ENCODE results near the gene RHBG.
"Not testable (repeated sequence)": the region's sequence is repeated elsewhere in the genome, so short reads cannot be mapped to it uniquely, and the experiment has no call there.

The RHBG gene

DNA sequence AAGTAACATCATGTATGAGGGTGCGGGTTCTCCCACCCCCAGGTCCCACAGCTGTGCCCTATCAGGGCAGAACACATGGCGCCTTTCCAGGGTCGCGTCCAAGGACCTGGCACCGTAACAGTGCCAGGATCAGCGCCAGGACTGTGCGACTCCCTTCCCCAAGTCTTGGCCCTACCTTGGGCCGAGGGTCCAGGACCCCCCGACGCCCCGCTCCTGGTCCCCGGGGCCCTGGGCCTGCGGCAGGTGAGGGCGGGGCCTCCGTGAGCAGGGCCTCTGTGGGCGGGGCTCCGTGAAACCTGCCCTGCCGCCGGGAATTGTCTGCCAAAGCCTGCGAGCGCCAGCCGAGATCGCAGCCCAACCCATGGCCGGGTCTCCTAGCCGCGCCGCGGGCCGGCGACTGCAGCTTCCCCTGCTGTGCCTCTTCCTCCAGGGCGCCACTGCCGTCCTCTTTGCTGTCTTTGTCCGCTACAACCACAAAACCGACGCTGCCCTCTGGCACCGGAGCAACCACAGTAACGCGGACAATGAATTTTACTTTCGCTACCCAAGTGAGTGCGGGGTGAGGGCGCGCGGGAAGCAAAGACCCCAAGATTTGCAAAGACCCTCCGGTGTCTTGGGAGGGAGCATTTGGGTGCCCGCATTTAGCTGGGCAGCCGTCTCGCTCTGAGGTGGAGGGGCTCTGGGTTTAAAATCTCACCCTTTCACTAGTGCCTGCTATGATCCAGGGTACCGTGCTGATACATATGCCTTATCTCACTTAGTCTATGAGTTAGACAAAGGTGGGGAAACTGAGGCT, at the start of gene RHBG:
Gene RHBG (plus strand): TSS at position 323 of the 796 bp plus-strand sequence. CDS start 39 bp downstream, at position 362.
- DNase-seq: no peak

DNA sequence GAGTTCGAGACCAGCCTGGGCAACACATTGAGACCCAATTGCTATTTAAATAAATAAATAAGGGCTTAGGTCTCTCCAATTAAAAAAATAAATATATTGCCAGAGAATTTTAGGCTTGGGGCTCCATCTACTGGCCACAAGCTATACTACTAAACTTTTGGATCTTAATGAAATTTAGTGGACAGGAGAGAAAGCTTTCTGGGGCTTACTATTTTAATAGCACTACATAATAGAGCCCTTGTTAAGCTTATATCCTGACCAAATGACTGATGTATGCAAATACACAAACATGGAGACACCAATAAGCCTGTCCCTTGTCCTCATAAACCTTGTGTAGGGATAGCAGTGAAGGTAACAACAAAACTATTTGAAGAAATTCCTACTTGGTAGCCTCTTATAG, 49.3 kb upstream of the RHBG start:
- peak; percentile 19 for DNase-seq

- DNase-seq: no peak
These were observed 48.5 kb upstream of the RHBG start for GRCh38 chr1:156320560-156320959.

GRCh38 chr1:156323179-156323578, 45.8 kb upstream of the RHBG start:
- not testable (repeated sequence) for DNase-seq

- DNase-seq: no peak
These were observed 32.8 kb upstream of the RHBG start for GRCh38 chr1:156336242-156336641.

- DNase-seq: no peak
These were observed 31.7 kb upstream of the RHBG start for GRCh38 chr1:156337052-156337887.

DNA sequence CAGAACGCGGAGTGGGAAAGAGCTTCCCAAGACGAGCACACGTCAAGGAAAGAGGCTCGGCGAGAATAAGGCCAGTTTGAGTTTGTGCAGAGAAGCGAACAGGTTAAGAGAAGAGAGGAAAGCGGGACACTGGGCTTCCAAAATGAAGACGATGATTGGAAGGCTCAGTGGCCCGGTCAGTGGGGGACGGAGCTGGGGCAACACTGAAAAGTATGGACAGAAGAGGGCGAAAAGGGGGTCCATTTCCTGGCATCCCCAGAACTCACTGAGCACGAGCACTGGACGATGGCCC, 31.2 kb upstream of the RHBG start:
- no peak for DNase-seq

DNA sequence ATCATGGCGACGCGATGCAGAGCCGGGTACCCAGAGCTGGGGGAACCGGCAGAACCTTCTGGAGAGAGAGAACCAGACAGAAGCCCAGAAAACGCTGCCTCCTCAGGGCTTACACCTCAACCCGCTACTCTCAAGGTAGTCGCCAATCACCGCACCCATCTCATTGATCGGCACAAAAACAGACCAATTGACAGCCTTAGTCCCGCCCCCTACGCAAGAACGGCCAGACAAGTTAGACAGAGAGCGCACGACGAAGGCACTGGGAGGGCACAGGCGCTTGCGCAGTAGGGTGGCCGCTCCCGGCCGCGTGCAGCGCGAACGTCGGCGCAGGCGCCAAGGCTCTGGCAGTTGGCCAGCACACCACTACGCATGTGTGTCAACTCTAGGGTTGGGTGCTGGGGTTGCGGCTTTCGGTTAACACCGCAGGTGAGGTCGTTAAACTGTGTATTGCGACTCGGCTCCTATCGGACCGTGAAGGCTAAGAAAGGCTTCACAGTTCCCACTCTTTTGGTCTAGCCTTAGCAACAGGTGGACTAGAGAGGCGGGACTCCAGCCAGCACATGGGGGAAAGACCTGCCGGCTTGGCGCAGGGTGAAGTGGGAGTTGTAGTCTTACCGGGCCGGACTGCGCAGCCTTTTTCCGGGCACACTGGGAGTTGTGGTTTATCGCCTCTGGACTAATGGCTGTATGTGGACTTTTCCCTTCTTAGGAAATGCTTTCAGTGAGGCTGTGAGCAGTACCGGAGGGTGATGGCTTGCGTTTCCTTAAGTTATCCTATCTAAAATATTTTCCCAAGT, 30.6 kb upstream of the RHBG start, which contains the start of the genes CCT3 and TSACC:
Gene CCT3 (minus strand): TSS at position 113 of the 797 bp plus-strand sequence. CDS start 108 bp downstream, at position 5.
Gene TSACC (plus strand): TSS at position 347 of the 797 bp plus-strand sequence. CDS start 1,232 bp downstream, outside the sequence.
- DNase-seq: peak; percentile 100

DNA sequence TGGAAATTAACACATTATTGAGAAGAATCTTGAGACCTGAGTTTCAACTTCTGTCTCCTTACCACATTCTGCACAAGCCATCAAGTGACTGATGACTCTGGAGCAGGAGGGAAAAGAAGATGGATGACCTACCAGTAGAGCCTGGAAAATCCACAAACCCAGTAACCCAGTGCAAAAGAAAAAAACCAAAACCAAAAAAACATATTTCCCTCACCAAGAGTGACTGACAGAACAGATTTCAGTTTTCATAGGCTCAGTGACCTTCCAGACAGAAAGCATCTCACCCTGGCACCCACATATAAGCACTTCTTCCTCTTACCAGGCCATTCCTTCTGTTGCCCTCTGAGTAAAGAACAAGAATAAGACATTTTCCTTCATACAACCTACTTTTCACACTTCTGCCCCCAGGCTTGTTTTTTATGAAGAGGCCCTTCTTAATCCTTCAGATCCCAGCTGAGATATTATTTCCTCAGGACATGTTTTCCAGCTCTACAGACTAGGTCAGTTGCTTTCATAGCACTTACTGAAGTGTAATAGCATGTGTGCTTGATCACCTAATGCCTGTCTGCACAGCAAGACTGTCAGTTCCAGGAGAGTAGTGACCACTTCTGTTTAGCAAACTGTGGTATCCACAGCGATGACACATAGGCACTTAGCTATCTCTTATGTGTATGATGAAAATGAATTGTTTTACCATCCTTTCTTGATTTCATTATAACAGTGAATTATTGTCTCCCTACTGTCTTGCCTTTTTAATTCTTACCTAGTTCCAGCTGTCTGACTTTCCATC, 26.6 kb upstream of the RHBG start:
- DNase-seq: no peak

- no peak for DNase-seq
These were observed 24.6 kb upstream of the RHBG start for GRCh38 chr1:156344409-156344808.

DNA sequence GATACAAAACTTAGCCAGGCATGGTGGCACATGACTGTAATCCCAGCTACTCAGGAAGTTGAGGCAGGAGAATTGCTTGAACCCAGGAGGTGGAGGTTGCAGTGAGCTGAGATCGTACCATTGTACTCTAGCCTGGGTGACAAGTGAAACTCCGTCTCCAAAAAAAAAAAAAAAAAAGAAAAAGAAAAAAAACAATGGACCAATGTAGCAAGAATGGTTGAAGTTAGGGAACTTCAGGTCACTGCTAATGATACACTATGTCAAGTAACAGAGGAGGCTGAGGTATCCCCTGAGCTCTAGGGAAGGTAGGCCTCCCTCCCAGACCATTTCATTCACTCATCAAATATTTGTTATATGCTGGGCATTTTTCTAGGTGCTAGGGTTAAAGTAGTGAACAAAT, 23.0 kb upstream of the RHBG start:
- DNase-seq: not testable (repeated sequence)

- peak; percentile 79 for DNase-seq
These were observed 22.4 kb upstream of the RHBG start for GRCh38 chr1:156346636-156347035.

DNA sequence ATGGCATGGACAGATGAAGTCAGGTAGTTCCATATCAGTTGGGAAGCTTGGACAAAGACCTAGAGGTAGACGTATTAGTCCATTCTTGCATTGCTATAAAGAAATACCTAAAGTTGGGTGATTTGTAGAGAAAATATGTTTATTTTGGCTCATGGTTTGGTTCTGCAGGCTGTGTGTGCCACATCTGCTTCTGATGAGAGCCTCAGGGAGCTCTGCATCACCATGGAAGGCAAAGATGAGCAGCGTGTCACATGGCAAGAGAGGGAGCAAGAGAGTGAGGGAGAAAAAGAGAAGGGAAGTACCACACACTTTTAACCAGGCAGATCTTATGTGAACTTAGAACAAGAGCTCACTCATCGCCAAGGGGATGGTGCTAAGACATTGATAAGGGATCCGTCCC, 21.7 kb upstream of the RHBG start:
- peak; percentile 82 for DNase-seq

DNA sequence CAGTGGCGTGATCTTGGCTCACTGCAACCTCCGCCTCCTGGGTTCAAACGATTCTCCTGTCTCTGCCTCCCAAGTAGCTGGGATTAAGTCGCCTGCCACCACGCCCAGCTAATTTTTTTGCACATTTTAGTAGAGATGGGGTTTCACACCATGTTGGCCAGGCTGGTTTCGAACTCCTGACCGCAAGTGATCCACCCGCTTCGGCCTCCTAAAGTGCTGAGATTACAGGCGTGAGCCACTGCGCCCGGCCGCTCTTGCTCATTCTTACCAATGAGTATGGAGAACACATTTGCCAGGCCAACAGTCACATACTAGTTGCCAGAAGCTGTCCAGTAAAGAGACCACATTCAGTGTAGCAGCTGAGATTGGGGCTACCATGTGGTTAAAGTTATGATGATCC, 16.5 kb upstream of the RHBG start:
- DNase-seq: not testable (repeated sequence)

DNA sequence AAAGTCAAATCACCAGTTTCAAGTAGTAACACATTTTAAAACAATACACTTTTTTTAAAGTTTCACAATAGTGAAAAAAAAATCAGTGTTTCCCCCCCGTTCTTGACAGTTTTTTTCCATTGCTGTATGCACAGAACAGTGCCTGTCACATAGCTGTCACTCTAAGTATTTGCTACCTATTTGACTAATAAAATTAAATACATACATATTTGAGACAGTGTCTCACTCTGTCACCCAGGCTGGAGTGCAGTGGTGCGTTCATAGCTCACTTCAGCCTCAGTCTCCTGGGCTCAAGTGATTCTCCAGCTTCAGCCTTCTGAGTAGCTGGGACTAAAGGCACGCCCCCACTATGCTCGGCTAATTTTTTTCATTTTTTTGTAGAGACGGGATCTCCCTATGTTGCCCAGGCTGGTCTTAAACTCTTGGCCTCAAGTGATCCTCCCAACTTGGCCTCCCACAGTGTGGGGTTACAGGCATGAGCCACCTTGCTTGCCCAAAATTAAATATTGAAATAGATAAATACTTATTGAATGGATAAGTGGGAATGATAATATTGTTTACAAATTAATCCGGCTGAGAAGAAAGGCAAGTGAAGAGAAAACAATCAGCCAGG, 12.6 kb upstream of the RHBG start:
- no peak for DNase-seq

DNA sequence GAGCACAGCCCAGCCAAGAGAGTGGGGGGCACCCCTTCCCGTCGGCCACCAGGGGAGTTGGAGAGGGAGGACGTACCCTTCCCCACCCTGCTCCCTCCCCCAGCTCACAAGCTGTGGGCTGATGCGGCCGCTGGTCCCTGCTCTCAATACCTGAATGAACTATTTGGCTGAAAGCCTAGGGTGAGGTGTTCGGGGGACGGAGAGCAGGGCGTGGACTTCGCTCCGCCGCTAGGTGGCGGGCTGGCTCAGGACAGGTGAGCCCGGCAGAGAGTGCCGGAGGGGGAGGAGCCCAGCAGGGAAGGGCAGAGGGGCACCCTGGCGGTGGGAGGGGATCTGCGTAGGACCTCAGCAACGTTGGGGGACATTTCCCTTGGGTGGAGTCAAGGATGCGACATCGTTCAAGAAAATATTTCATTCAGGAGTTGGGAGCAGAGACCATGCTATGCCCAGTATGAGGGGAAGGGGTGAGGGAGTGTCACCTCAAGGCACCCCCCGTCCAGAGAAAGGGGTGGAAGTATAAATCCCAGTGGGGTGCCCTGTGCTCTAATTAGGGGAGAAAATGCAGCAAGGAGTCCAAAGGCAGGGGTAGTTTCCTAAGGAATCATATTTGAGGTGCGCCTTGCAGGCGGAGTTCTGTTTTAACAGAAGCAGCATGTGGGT, 12.0 kb upstream of the RHBG start:
- peak; percentile 10 for DNase-seq

- DNase-seq: no peak
These were observed 11.0 kb upstream of the RHBG start for GRCh38 chr1:156357977-156358376.

DNA sequence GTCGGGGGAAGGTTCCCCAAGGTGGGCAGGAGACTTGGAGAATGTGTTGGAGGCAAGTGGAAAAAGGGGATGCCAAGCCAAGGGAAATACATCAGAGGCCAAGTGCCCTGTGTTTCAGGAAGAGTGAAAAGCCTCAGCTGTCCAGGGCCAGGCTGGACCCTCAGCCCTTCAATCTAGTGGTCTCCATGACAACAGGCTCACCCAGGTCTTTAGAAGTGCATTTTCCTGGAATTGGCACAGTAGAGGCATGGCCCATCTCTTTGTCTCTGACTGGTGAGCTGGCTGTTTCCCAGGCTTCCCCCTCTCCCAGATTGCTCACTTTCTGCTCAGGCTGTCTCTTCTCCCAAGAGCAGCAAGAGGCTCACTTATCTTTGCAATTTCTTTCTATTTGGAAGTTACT, 10.4 kb upstream of the RHBG start:
- DNase-seq: no peak

- DNase-seq: no peak
These were observed 9.8 kb upstream of the RHBG start for GRCh38 chr1:156359249-156359648.

GRCh38 chr1:156359973-156360372, 9.0 kb upstream of the RHBG start:
- peak; percentile 34 for DNase-seq

DNA sequence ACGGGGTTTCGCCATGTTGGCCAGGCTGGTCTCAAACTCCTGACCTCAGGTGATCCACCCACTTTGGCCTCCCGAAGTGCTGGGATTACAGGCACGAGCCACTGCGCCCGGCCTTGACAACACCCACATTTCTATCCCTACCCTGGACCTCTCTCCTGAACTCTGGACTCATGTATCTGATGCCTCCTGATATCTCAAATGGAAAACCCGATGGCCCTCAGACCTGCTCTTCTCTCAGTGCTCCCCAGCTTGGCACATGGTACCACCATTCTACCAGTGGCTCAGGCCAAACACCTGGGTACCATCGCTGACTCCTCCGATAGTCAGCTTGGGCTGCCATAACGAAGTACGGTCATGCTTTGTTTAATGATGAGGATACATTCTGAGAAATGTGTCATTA, 8.5 kb upstream of the RHBG start:
- DNase-seq: no peak

All from fibroblast of upper back skin (primary cell).